GM12878 (cell line): ENCODE measurements around the gene UBXN4. TPM values are rescaled to one million over a fixed set of nuclear protein-coding genes. Genes with fewer than 3 reads are reported as not detected.
A peak's percentile ranks its signal among the peaks of the same experiment; 100 is the strongest.

Experiments used
- BACH1 ChIP-seq: fragments of 450-650 bp; IDR thresholded peaks from 2 replicates; pipeline ENCODE4 v1.6.1; 2017; ENCODE audit warnings: mild to moderate bottlenecking, borderline replicate concordance
- BHLHE40 ChIP-seq, 2 experiments: fragments of 450-650 bp in 1 of 2; IDR thresholded peaks; 2 replicates each; pipeline ENCODE4 v1.6.1; 2011 to 2017; ENCODE audit warnings: low read depth in 2 of 2, borderline replicate concordance in 1 of 2, improper control_type of control experiment in 1 of 2, low read length in 1 of 2, mild to moderate bottlenecking in 1 of 2
- BMI1 ChIP-seq: fragments of 450-650 bp; IDR thresholded peaks from 2 replicates; pipeline ENCODE4 v1.6.1; 2016; ENCODE audit warnings: mild to moderate bottlenecking, moderate library complexity, borderline replicate concordance
- CHD1 ChIP-seq: IDR thresholded peaks from 2 replicates; pipeline ENCODE4 v1.6.1; 2012; ENCODE audit warnings: low read depth, low read length, improper control_type of control experiment
- ELK1 ChIP-seq: IDR thresholded peaks from 2 replicates; pipeline ENCODE4 v1.6.1; 2012; ENCODE audit warnings: low read depth, low read length, improper control_type of control experiment
- HCFC1 ChIP-seq: fragments of 150-350 bp; IDR thresholded peaks from 2 replicates; pipeline ENCODE4 v1.6.1; 2014; ENCODE audit warnings: low read length
- IRF3 ChIP-seq: fragments of 450-650 bp; IDR thresholded peaks from 2 replicates; pipeline ENCODE4 v1.6.1; 2014; ENCODE audit warnings: mild to moderate bottlenecking
- MAX ChIP-seq: IDR thresholded peaks from 2 replicates; pipeline ENCODE4 v1.6.1; 2012; ENCODE audit warnings: low read depth, low read length, improper control_type of control experiment
- MTA2 ChIP-seq: fragments of 450-650 bp; IDR thresholded peaks from 2 replicates; pipeline ENCODE4 v1.6.1; 2016; ENCODE audit warnings: low read depth, mild to moderate bottlenecking, moderate library complexity
- MXI1 ChIP-seq: fragments of 150-350 bp; IDR thresholded peaks from 2 replicates; pipeline ENCODE4 v1.6.1; 2011; ENCODE audit warnings: low read depth, mild to moderate bottlenecking, inconsistent platforms, low read length, improper control_type of control experiment
- NFXL1 ChIP-seq: fragments of 450-650 bp; IDR thresholded peaks from 2 replicates; pipeline ENCODE4 v1.6.1; 2017; ENCODE audit warnings: antibody characterized with exemption, mild to moderate bottlenecking, borderline replicate concordance
- PAX5 ChIP-seq: IDR thresholded peaks from 2 replicates; pipeline ENCODE4 v1.6.1; 2011; ENCODE audit warnings: low read depth, low read length, borderline replicate concordance
- PAX8 ChIP-seq: fragments of 450-650 bp; IDR thresholded peaks from 2 replicates; pipeline ENCODE4 v1.6.1; 2017; ENCODE audit warnings: mild to moderate bottlenecking, moderate library complexity
- PBX3 ChIP-seq: IDR thresholded peaks from 2 replicates; pipeline ENCODE4 v1.6.1; 2011; ENCODE audit warnings: mild to moderate bottlenecking, low read depth, low read length, moderate library complexity; ENCODE audit not compliant: insufficient replicate concordance
- POLR2AphosphoS2 ChIP-seq: IDR thresholded peaks from 2 replicates; pipeline ENCODE4 v1.6.1; 2011; ENCODE audit warnings: low read depth, mild to moderate bottlenecking, low read length, improper control_type of control experiment, moderate library complexity
- RB1 ChIP-seq: fragments of 450-650 bp; formaldehyde crosslinking; IDR thresholded peaks from 2 replicates; pipeline ENCODE4 v1.6.1; 2017; ENCODE audit warnings: mild to moderate bottlenecking, borderline replicate concordance
- RBBP5 ChIP-seq: fragments of 200-600 bp; sonication (generic); conservative IDR thresholded peaks from 2 replicates; pipeline ENCODE4 v1.6.1; 2016
- RFX5 ChIP-seq: IDR thresholded peaks from 2 replicates; pipeline ENCODE4 v1.6.1; 2011; ENCODE audit warnings: low read depth, low read length, improper control_type of control experiment
- SP1 ChIP-seq: IDR thresholded peaks from one replicate; pipeline ENCODE4 v1.6.1; 2011; ENCODE audit warnings: low read depth, low read length
- SREBF2 ChIP-seq: IDR thresholded peaks from 2 replicates; pipeline ENCODE4 v1.6.1; 2012; ENCODE audit warnings: mild to moderate bottlenecking, low read length
- STAT3 ChIP-seq: IDR thresholded peaks from 2 replicates; pipeline ENCODE4 v1.6.1; 2011; ENCODE audit warnings: low read depth, low read length, improper control_type of control experiment
- USF2 ChIP-seq: IDR thresholded peaks from 2 replicates; pipeline ENCODE4 v1.6.1; 2011; ENCODE audit warnings: low read depth, low read length, improper control_type of control experiment, borderline replicate concordance
- ZBTB40 ChIP-seq: fragments of 450-650 bp; IDR thresholded peaks from 2 replicates; pipeline ENCODE4 v1.6.1; 2016; ENCODE audit warnings: mild to moderate bottlenecking, moderate library complexity, borderline replicate concordance
- polyA plus RNA-seq, 11 experiments: library from polyadenylated mRNA; depleted of rRNA in 4 of 11; unstranded in 6 of 11; stranded (reverse) in 5 of 11; fragments of >200 nt; fragmentation: Nextera tagmentation in 4 of 11; fragmentation: Illumina TruSeq in 1 of 11; extraction: Ambion mirVana in 4 of 11; extraction: Trizol in 1 of 11; gene quantifications; 1 replicate in 1 of 11; 2 replicates in 10 of 11; pipeline versions ENCODE4 v1.2.1 to v1.2.3, GENCODE V29; 2011 to 2016; ENCODE audit warnings: inconsistent platforms in 2 of 11, missing spikeins in 2 of 11, low read depth in 1 of 11
- total RNA-seq, 4 experiments: library from RNA; depleted of rRNA in 3 of 4; stranded (reverse); fragments of >200 nt in 3 of 4; fragmentation: Illumina TruSeq in 1 of 4; extraction: Trizol in 1 of 4; gene quantifications; 2 replicates each; pipeline versions ENCODE4 v1.2.1 to v1.2.3, GENCODE V29; 2013 to 2021

Gene UBXN4
- total and polyA plus RNA-seq, 10 of the 15 experiments (the other 5 are each of a cell fraction or from before 2014, with no cell fraction given): 52.6 to 133 (median 71.9) TPM

- TF ChIP-seq ZBTB40 (no peak), BMI1 (no peak), PAX8 (no peak), PAX5 (peak; percentile 86; the same call in 1 of the 2 replicates), MXI1 (no peak), HCFC1 (no peak), MAX (no peak), IRF3 (no peak), SP1 (peak; percentile 73), ELK1 (no peak), RB1 (no peak), CHD1 (no peak), USF2 (no peak), NFXL1 (no peak), PBX3 (peak; percentile 34), BACH1 (no peak), SREBF2 (no peak), POLR2AphosphoS2 (no peak), RFX5 (no peak), MTA2 (peak; percentile 40; the same call in 1 of the 2 replicates), STAT3 (no peak), RBBP5 (no peak), BHLHE40 (IDR thresholded peaks at IDR 0.05; ENCODE audit: borderline replicate concordance in 1 of 2, low read depth in 2 of 2, low read length in 1 of 2) (peak; percentile 43 to 49; a peak in 2 of 4 replicates)
Measured at GRCh38 chr2:135820003-135820618, 78.5 kb downstream of the UBXN4 start (continued).
